Occipital lobe (tissue), 2 donors: ENCODE data around the gene OSBP2. TPM values are rescaled to one million over a fixed set of nuclear protein-coding genes. Genes with fewer than 3 reads are reported as not detected.
A peak's percentile ranks its signal among the peaks of the same experiment; 100 is the strongest.
"Not testable (repeated sequence)": the region's sequence is repeated elsewhere in the genome, so short reads cannot be mapped to it uniquely, and the experiment has no call there.

Experiments
- DNase-seq: peaks from one replicate; lab custom pipeline; 2025; lab: John Stamatoyannopoulos, UW
- total RNA-seq: library from RNA; depleted of rRNA; stranded (reverse); fragments of >200 nt; gene quantifications from one replicate; pipeline ENCODE4 v1.2.3, GENCODE V29; 2014

Gene OSBP2
- total RNA-seq, 1 donor from 2014 or later: 27.0 TPM

DNA sequence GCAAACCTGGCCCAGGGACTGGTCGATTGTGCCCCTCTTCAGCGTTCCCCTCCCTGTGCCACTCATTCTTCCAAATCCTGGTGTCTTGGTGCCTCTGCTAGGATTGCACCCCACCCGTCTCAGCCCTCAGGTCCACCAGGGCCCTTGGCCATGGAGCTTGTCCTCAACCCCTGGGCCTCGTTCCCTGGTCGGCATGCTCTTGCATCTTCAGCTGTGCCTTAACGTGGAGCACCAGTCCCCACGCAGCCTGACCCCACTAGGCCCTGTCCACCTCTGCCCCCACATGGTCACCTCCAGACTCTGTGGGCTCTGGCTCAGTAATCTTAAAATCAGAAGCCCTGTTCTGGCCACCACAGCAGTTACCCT, 61.1 kb downstream of the OSBP2 start:
- DNase-seq: no peak

DNA sequence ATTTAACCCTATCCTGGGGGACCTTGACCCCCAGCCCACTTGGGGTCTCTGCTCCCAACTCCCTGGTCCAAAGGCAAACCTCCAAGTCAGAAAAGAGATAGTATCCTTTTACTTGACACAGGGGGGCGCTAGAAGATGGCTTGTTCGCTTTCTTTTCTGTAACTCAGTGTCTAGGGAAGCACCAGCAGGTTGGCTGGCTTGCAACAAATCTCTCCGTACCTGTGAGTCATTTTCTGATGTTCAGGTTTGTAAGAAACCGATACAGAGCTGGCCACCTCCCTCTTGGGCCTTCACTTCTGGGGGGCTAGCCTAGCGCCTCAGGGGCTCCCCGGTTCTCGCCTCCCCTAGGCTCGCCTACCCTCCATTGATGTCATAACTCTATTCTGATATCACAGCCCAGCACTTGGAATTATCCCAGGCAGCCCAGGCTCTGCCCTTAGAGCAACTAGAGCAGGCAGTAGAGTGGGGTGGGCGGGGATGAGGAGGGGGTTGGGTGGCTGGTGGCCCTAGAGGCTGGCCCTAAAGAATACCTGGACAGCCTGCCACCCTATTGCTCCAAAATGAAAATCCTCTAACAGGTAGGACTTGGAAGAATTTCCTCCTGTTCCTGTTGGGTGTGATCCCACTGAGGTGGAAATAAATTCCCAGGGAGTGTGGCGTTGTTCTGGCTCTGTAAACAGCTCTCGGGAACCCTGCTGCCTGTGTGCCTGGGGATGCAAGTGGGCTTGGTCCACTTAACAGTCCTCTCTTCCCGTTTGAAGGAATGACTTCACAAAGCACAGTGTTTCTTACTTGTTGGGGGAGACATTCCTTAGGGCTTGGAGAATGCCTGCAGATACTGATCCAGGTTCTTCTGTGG, 69.4 kb downstream of the OSBP2 start:
- no peak for DNase-seq

DNA sequence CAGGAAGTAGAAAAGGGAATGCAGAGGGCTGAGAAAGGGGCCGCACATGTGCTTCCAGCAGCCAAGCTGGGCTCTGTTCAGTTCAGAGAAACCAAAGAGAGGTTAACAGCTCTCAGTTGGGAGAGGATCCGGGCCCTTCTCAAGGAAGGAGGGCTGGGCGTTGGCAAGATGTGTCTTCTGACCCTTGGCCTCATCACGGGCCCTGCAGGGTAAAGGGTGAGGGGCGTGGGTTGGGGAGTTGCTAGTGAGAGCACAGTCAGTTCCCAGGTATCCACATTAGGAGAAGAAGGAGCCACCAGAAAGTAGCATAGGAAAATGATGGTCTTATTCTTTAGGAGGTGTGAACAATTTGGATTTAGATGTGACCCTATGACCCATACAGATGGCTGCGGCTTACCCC, 73.0 kb downstream of the OSBP2 start:
- no peak for DNase-seq

DNA sequence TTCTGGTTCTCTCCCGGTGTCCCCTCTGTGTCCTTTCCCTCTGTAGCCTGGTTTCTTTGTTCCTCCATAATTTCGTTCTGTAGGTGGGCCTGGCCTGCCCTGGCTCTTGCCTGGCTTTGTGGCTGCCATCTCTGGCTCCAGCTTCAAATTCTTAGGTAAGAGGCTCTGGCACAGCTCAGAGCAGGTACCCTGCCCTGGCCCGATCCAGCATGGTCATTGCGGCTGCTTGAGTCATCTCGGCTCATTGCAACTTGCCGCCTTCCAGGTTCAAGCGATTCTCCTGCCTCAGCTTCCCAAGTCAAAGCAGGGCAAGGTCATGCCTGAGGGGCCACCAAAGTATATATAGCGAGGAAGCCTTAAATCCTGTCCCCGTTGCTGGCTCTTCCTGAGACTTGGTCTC, 76.0 kb downstream of the OSBP2 start:
- DNase-seq: no peak

DNA sequence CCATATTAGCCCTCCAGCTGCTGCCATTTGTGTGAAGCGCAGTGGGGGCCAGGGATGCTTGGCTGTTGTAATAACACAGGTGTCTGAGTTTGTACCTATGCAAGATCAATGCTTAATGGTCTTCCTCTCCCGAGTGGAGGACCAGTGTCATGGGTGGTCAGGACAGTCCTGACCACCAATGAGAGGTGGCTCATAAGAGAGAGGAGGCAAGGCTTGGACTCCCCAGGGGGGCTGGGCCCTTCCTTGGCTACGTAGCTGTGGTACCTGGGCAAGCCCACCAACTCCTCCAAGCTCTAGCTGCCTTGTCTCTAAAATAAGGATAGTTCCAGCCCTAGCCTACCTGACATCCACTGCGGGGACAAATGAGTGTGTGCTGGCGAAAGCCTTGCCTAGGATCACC, 79.2 kb downstream of the OSBP2 start:
- DNase-seq: no peak

DNA sequence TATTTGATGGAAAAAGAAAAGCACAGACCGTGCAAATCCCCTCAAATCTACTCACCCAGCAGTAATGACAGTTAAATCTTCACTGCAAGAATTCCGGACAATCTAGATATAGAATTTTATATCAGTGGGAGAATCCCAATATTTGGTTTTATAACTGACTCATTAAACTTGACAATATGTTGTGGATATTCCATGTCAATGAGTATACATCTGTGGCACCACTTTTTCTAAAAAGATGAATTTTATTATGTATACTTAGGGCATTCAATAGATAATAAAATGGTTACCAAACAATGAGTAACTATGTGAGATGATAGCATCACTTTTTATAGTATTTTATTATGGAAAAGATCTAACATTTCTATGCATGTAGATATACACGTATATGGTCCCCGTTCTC, 79.9 kb downstream of the OSBP2 start:
- no peak for DNase-seq

DNA sequence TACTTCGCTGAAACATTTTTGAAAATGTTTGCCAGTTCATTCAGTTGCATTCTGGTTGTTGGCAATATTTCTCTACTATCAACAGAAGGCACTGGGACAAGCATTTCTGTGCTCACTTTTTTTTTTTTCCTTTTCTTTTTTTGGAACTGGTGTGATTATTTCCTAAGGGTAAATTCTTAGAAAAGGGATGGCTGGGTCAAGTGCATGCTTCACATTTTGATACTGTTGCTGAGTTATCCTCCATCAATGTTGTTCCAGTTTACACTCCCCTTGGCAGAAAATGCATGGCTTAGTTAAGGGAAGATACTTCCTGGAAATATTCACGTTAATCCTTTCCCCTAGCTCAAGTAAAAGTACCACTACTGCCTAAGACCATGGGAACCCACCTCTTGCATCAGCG, 81.8 kb downstream of the OSBP2 start:
- DNase-seq: no peak

DNA sequence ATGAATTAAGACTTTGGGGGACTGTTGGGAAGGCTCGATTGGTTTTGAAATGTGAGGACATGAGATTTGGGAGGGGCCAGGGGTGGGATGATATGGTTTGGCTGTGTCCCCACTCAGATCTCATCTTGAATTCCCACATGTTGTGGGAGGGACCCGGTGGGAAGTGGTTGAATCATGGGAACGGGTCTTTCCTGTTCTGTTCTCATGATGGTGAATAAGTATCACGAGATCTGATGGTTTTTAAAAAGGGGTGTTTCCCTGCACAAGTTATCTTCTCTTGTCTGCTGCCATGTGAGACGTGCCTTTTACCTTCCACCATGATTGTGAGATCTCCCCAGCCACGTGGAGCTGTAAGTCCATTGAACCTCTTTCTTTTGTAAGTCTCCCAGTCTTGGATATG, 82.5 kb downstream of the OSBP2 start:
- not testable (repeated sequence) for DNase-seq

DNA sequence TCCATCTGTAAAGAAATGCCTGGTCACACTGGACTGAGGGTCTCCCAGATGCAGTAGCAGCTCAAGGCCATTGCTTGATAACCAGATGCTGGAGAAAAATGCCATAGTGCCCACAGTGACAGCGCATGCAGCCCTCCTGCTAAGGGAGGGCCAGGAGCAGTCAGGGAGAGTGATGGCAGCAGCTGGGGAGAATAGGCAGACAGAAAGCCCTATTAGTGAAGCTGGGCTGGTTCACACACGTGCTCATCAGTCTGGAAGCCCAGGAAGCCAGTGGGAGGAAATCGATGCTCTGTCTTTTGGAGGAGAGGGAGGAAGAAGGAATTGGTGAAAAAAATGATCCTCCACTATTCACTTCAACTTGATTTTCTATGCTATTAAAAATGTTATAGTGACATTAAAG, 82.9 kb downstream of the OSBP2 start:
- no peak for DNase-seq

DNA sequence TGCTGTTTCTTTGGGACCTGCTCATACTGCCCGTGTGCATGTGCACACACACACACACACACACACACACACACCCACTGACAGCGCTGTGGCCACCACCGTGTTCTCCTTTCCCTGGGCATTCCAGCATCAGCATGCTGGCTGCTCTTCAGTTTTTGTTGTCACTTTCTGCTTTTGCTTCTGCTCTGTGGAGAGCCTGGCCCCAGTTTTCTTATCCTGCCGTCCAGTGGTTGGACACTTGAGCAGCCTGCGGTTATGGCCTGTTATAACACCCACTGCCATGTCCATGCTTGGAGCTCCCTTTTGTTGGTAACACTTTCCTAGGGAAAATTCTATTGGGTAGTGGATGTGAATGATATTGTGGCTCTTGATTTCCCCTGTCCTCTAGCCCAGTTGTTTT, 83.6 kb downstream of the OSBP2 start:
- DNase-seq: no peak

DNA sequence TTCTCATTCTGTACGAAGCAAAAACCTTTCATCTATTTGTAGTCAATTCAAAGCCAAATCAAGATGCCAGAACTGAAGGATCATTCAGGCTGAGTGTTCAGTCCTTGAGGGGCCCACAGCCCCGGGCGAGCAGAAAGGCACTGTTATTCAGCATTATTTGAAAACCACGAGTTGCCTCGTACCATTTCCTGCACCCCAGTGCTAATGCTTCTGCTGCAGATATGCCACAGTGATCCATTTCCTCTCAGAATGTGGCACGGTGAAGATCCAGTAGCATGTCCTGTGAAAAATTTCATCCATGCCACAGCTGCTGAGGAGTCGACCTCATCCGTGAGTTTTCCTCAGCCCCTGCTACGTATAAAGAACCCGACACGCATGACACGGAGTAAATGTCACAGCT, 85.4 kb downstream of the OSBP2 start:
- no peak for DNase-seq

DNA sequence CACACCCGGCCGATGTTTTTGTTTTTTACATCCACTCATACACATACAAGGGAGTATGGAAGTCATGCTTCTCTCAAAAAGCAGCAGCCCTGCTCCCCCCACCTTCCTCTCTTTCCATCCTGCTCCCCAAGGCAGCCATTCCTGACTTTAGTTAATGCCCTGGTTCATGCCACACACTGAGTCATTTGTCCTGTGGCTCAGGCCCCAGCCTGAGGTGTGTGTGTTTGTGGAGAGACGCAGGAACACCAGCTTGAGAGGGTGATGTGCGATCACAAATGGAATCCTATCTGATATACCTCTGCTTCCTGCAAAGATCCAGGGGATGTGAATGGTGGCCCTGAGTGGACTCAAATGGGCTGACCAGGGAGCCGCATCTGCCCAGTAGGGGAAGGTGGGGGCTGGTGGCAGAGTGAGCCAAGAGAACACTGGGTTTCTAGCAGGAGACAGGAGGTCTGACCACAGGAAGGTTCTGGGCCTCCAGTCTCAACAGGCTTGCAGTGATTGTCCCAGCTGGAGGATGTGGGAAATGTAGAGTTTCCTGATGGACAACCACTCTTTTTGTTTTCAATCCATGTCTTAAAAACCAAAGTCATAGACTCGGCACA, 86.7 kb downstream of the OSBP2 start:
- DNase-seq: no peak

DNA sequence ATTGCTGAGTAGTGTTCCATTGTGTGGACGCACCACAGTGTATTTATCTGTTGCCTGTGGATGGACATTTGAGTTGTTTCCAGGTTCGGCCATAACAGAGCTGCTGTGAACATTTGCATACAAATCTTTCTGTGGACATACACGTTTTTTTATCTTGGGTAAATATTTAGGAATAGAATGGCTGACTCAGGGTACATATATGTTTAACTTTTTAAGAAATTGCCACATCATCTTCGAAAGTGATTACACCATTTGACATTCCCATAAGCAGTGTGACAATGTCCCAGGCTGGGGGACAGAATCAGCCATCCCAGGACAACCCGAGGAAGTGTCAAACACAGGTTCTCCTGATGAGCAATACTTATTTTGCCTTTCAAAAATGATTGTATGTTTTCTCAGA, 87.9 kb downstream of the OSBP2 start:
- no peak for DNase-seq

DNA sequence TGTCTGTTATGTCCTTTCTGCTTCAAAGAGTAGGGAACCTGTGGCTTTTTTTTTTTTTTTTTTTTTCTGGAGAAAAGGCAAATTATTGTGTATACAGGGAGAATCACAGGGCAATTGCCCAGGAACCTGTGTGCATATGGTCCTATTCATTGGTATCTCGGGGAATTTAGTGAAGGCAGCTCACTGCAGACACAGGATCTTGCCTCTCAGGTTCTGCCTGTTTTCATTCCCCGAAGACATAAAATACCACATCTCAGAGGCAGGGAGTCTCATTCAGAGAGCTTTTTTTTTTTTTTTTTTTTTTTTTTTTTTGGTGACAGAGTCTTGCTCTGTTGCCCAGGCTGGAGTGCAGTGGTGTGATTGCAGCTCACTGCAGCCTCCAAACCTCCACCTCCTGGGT, 88.3 kb downstream of the OSBP2 start:
- DNase-seq: no peak

DNA sequence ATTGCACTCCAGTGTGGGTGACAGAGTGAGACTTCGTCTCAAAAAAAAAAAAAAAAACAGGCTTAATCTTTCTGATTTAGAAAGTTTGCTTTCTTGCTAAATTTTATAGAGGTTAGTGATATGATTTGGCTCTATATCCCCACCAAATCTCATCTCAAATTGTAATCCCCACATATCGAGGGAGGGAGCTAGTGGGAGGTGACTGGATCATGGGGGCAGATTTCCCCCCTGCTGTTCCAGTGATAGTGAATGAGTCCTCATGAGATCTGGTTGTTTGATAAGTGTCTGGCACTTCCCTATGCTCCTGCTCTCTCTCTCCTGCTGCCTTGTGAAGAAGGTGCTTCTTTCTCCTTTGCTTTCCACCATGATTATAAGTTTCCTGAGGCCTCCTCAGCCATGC, 90.9 kb downstream of the OSBP2 start:
- no peak for DNase-seq

DNA sequence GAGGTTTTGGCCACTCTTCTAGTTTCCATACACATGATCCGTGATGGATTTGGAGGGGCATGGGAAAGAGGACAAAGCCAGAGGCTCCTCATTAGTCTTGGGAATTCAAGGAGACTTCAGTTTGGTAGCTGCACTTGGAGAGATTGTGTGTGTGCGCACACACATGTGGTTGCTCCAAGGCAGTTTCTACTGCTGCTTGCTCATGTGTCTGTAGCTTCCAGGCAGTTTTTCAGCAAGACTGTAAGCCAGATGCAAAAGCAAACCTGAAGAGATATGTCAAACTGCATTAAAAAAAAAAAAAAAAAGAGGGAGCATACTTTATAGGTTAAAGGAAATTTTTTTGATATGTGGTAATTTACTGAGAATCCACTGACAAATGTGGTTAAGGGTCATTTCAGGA, 95.7 kb downstream of the OSBP2 start:
- no peak for DNase-seq

DNA sequence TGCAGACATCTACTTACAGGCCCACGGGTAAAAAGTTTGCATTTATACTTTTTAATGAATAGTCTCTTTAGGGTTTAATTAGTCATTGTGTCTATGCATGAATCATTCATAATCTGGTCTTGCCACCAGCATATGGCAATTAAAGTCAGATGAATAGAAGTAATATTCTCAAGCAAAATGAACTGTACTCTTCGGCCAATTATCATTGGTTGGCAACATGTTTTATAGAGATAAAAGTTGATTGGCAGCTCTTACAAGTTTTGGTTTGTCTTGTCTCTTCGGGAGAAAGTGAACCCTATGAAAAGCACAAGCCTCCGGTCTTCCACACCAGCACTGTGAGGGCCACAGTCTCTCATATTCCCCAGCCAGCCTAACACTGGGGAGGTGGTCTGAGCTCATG, 97.8 kb downstream of the OSBP2 start:
- DNase-seq: no peak

DNA sequence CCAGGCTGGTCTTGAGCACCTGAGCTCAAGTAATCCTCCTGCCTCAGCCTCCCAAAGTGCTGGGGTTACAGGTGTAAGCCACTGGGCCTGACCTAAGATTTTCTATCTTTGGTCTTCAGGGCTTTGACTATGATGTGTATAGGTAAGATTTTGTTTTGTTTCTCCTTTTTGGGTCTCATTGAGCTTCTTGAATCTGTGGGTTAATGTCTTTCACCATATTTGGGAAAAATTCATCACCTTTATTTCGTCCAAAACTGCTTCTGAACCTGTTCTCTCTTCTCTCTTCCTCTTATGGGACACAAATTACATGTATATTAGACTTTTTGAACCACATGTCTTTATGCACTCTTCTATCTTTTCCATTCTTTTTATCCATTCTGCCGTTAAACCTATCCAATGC, 100.4 kb downstream of the OSBP2 start:
- DNase-seq: no peak

DNA sequence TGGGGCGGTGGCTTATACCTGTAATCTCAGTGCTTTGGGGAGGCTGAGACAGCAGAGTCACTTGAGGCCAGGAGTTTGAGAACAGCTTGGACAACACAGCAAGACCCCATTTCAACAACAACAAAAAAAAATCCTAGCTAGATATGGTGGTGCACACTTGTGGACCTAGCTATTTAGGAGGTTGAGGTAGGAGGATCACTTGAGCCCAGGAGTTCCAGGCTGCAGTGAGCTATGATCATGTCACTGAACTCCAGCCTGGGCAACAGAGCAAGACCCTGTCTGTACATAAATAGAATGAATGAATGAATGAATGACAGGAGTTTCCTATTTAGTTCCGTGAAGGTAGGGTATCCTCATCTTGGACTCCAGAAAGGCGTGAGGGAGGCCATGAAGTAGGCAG, 107.0 kb downstream of the OSBP2 start:
- no peak for DNase-seq

DNA sequence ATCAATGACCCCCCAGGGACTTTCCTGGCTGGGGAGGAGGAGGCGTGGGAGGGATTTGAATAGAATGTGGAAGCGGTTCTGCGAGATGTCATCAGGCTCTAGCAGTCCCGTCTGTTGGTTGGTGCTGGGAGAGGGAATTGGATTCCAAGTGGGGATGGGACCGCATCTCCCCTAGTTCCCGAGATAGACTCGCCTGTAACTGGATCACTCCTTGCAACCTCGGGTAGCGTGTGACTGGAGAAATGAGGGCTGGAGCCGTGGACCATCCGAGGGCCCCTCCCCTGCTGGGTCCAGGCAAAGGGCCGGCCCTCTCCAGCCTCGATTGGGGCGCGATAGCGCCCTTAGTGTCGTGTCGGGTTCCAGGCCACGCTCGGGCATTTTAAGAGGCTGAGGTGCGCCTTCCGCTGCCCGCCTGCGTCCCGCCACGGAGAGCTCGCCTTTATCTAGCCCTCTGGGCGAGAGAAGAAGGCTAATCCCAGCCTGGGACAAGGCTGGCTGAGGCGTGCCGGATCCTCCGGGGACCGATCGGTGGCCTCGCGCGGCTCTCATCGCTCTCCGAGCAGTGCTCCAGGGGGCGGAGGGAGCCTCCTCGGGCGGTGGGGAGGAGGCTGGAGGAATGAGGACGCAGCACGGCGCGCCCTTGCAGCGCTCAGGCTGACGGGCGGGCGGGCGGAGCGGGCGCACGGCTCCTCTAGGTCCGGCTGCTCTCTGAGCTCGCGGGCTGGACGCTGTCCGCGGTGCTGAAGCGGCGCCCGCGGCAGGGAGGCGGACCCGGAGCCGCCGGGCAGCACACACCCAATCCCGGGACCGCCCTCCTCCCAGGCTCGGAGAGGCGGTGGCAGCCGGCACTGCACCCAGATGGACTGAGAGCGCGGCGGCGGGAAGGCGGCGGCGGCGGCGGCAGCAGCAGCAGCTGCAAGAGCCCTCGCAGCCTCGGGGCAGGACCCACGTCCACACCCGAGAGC, 107.8 kb downstream of the OSBP2 start:
- DNase-seq: peak; percentile 67

DNA sequence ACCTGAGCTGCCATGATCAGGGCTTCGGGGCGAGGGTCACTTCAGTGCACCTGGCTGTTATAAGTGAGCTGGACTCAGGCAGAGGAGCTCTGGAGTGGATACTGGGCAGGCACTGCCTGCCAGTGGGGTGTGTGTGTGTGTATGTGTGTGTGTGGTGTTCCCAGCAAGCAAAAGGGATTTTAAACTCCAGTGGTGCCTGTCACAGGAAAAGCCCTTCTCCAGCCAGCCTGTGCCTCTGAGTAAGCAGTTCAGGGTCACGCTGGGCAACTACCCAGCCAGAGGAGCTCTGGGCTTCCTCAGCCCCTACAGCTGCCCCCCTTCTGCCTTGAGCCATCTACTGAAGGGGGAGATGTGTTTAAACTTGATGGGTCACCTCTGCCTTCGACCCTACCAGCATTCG, 109.0 kb downstream of the OSBP2 start:
- DNase-seq: no peak

DNA sequence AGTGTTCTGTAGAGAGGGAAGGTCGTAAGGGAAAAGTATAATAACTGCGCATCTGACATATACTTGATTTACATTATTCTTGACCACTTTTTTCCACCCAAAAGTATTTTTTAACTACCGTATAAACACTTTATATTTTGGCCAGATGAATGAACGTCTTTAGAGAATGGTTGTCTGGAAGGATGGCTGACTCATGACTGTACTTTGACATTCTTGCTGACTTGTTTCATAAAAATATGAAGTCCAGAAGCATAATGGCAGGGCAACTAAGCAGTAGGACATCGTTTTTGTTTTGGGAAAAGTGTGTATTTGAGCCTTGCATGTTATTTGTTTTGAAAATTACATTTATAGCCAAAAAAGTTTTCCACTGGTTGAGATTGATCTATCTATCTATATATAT, 110.0 kb downstream of the OSBP2 start:
- no peak for DNase-seq
